NK-92 (cell line): ENCODE measurements around the gene MRPS12.

Source experiments
- DNase-seq: peaks from one replicate; lab custom pipeline; 2025; ENCODE audit not compliant: unreplicated experiment; lab: John Stamatoyannopoulos, UW

The MRPS12 gene

DNA sequence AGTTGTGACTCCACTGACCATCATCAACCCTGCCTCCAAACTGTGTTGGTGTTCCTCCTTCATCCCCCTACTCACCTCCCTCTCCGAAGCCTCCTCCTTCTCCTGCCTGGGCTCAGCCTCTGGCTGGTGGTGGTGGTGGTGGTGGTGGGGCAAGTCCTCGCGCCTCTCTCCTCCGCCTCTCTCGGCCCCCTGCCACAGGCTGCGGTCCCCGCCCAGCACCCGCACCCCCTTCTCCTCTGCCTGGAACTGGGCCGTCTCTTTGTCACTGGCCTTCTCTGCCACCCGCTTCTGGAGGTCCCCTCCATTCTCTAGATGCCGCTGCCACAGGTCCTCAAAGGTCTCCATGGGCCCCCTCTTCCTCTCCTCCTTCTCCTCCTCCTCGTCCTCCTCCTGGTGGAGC lies 20.3 kb upstream of the MRPS12 start:
- DNase-seq, result no peak

DNA sequence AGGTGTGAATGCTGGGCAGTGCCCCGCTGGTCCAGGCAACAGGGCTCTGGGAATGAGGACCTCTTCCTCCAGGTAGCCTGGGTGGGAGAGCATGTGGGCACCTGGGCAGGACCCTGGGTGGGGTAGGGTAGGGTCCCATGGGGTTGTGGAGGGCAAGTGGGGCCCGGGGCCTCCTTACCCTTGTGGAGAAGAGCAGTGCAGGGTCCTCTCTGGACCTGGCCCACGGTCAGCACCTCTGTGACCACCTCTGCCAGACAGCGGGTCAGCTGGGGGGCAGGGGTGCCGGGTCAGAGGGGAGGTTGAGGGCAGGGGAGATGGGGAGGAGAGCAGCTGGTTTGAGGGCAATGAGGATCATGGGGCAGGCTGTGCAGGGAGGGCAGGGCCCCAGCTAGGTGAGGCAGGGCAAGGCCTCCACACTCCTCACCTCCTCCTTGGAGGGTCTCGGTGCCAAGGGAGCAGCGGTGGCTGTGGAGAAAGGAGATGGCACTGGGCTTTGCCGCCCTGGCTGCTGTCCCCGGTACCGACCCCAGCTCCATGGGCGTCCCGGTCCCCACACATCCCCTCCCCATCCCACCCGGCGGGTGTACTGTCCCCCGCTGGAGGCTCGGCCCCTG lies 19.2 kb upstream of the MRPS12 start:
- no peak for DNase-seq

DNA sequence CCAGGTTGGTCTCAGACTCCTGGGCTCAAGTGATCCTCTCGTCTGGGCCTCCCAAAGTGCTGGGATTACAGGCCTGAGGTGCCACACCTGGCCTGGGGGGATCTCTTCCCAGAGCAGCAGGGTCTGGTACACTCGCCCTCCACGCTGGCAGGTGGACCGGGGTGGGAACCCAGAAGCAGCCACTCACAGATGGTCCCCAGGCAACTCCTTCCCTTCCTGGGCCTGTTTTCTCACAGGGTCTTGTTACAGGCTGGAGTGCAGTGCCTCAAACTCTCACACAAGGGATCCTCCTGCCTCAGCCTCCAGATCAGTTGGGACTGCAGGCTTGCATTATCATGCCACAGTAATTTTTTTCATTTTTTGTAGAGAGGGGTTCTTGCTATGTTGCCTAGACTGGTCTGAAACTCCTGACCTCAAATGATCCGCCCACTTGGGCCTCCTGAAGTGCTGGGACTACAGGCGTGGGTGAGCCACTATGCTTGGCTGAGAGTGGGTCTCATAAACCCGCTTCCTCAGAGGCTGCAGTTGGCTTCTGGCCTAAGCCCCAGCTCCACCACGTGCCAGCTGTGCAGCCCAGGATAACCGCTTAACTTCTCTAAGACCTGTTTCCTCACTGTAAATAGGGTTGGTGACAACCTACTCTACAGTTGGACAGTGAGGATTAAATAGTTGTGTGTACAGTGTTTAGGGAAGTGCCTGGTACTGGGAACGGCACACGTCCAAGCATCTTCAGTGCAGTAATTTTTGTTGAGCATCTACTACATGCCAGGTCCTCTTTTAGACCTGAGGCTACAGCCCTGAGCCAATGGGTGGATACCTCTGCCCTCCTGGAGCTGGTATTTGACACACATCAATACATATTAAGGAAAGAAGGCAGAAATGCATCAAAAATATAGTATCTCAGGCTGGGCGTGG lies 17.9 kb upstream of the MRPS12 start:
- no peak for DNase-seq

DNA sequence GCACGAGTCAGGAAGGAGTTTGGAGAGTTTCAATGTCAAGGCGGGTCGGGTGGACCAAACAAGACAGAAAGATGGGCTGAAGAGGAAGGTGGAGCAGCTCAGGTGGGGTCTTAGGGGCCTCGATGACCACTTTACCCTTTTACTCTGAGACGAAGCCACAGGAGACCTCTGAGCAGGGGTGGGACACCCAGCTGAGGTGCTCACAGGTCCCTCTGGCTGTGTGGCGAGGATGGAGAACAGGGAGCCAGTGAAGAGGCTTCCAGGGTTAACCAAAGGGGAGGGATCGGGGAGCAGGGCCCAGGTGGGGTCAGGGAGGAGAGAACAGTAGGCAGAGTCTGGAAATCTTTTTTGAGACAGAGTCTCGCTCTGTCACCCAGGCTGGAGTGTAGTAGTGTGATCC lies 16.8 kb upstream of the MRPS12 start:
- DNase-seq, result no peak

DNA sequence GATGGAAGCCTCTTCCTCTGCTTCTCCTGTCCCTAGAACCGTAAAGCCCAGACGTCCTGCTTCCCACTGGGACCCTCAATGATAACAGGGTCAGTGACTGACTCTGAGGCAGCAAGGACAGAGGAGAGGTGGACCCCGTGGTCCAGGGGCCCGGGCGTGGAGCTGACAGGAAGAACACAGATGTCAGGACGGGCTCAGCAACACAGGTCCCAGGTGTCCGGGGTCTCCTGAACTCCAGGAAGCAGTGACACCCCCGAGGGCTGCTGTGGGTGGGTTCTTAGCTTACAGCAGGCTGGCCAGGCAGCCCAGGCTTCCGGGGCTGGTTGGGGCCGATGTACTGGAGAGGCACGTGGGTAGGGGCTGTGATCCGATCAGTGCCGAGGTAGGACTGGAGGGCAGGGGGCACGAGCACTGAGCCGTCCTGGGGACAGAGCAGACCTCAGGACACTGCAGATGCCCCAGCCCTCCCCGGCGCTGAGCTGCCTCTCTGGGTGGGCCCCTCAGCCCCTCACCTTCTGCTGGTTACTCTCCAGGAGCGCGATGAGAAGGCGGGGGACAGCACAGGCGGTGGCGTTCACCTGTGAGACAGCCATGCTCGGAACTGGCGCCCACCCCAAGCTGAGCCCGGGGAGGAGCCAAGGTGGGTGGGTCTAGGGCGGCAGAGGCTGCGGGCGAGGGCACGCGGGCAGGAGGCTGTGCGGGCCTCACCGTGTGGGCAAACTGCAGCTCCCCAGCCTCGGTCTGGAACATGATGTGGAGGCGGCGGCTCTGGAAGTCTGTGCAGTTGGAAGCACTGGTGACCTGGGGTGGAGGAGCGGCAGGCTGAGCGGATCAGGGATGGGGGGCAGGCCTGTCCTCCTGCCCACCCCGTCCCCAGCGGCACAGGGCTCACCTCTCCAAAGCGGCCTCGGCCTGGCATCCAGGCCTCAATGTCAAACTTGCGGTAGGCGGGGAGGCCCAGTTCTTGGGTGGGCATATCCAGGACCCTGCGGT lies 15.1 kb upstream of the MRPS12 start:
- DNase-seq, result no peak

- DNase-seq, result no peak
Observed at GRCh38 chr19:38917516-38917915, 13.2 kb upstream of the MRPS12 start.

GRCh38 chr19:38917921-38918491 lies 12.7 kb upstream of the MRPS12 start:
- no peak for DNase-seq

DNA sequence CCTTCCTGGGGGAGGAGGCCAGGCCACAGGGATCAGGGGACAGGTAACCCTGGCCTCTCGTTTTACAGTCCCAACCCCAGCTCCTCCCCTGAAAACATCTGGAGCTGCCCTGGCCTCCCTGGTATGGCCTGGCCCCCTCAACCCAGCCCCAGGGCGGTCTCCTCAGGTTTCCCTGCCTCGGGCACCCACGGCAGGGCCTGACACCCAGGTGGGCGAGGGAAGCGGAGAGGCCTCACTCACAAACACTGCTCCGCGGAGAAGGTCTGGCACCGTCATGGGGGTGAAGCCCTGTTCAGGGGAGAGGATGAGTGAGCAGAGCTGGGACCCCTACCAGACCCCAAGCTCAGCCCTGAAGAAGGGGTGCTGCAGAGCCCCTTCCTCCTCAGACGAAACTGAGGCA lies 12.2 kb upstream of the MRPS12 start:
- no peak for DNase-seq

GRCh38 chr19:38919837-38920601 lies 10.7 kb upstream of the MRPS12 start:
- DNase-seq, result no peak

- DNase-seq, result no peak
Observed at GRCh38 chr19:38920602-38921419, 9.9 kb upstream of the MRPS12 start.

DNA sequence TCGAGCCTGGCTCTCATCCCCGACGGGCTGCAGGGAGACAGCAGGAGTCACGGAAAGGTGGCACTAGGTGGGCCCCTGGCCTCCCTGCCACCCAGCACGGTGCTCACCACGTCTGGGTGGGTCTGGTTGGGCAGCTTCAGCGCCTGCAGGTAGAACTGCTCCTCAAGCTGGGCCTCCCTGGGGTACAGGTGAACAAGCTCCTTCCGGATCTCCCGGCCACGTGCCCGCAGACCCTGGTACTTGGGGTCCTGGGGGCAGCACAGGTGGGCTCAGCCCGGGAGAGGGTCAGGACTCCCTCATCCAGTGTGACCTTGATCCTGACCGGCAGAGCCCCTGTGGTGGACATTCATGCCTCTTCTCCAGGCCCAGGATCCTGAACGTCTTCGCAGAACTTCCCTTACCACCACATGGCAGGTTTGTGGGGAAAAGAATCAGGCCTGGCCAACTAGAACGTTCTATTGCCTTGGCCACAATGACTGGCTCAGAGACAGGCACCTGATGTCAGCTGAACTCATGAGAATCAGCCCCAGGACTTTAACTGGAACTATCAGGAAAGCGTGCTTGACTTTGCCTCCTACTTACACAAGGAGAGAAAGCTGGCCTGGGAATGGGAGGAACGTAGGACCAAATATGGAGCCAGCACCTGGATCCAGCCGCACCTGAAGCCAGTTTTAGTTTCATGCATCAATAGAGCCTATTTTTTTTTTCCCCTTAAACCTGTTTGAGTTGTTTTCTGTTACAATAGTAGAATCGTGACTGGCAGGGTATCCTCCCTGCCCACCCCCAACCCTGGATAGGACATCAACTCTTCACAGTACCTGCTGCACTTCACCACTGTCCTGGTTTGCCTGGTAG lies 9.1 kb upstream of the MRPS12 start:
- no peak for DNase-seq

GRCh38 chr19:38922482-38922881 lies 8.3 kb upstream of the MRPS12 start:
- no peak for DNase-seq

DNA sequence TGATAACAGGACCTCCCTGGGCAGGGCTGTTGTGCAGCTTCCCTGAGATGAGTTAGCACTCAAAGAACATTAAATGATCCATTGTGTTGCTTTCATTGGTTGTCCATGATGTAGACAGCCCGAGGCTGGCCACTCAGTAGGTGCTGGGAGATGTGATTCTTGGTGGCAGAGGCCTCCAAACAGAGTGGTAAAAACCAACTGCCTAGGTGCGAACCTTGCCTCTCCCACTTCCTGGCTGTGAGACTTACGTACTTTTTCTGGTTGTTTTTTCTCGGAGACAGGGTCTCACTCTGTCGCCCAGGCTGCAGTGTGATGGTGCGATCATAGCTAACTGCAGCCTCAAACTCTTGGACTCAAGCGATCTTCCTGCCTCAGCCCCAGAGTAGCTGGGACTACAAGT lies 6.4 kb upstream of the MRPS12 start:
- no peak for DNase-seq

DNA sequence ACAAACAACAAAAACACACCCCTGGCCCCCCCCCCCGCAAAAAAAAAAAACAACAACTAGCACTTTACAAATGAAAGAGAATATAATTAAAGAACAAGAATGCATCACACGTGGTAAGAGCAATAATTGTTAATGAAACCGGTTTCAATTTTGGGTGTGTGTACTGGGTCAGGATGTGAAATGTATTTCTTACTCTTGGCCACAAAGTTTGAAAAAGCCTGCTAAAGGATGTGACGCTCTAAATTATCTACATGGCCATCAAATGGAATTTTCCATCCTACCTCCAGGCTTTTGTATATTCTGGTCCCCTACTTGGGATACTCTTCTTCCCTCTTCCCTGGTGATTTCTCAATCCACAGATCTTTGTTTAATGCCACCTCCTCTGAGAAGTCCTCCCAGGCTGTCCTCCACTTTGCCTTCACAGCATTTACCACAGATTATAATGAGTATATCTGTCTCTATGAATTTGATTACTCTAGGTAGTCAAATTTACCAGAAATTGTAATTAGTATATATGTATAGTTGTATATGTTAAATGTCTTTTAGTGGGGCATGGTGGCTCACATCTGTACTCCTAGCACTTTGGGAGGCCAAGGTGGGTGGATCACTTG lies 2.2 kb upstream of the MRPS12 start:
- DNase-seq, result no peak

DNA sequence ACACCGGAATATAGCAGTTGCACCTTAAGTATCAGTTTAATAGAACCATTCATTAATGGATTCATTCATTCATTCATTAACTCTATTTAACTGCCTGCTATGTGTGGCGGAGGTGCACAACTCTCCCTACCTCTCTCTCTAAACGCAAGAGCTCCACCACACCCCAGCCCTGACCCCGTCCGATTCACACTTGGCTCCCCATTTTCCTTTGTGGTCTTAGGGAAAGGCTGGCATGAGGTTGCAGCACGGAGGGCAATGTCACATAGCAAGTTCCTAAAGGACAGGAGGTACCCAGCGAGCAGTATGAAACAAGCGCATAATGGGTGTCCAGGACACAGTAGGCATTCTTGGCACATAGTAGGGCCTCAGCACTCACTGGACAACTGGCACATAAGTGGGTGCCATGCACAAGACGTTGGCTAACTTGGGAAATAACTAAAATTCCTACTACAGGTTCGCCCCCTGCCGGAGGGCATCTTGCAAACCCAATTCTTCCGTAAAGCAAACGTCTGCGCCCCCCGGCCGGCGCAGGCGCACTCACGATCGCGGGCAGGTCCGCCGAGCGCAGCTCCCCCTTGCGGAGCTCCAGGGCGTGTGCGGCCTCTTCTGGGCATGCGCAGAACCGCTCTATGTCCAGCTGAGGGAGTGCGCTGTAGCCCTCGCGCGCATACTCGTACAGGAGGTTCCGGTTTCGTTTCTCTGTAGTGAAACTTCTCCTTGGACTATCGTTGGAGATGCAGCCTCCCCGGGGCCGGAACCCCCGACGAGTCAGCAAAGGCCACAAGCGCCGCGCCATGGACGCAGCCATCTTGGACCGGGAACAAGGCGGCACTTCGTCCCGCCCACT lies 592 bp upstream of the MRPS12 start, which contains the start of gene SARS2:
Gene SARS2 (minus strand): TSS at position 835 of the 847 bp plus-strand sequence. CDS start 27 bp downstream, at position 808.
- DNase-seq, result peak; percentile 91

DNA sequence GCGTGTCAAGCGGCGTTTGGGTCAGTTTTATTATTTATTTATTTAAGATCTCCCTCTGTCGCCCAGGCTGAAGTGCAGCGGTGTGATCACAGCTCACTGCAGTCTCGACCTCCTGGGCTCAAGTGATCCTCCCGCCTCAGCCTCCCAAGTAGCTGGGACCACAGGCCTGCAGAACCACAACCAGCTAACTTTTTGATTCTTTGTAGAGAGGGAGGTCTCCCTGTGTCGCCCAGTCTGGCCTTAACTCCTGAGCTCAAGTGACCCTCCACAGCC lies 713 bp downstream of the MRPS12 start:
- no peak for DNase-seq

- DNase-seq, result no peak
Observed at GRCh38 chr19:38932425-38933179, 1.9 kb downstream of the MRPS12 start.
